Epithelial cell of esophagus (primary cell): Measurements from ENCODE around the gene DERL3.

Source experiments
- DNase-seq: peaks from one replicate; pipeline ENCODE4 v3.0.0; 2010; ENCODE audit warnings: low read depth
- H3K4me3 ChIP-seq: 2 replicates; pipeline ENCODE4 v1.5.1; 2011; ENCODE audit warnings: mild to moderate bottlenecking, low read length, control low read depth
- CTCF ChIP-seq: IDR thresholded peaks from 2 replicates; pipeline ENCODE4 v1.5.1; 2011; ENCODE audit warnings: low read depth, mild to moderate bottlenecking, low read length, control low read depth, inconsistent platforms; ENCODE audit not compliant: insufficient read depth; ENCODE audit errors: missing control alignments

Gene DERL3

DNA sequence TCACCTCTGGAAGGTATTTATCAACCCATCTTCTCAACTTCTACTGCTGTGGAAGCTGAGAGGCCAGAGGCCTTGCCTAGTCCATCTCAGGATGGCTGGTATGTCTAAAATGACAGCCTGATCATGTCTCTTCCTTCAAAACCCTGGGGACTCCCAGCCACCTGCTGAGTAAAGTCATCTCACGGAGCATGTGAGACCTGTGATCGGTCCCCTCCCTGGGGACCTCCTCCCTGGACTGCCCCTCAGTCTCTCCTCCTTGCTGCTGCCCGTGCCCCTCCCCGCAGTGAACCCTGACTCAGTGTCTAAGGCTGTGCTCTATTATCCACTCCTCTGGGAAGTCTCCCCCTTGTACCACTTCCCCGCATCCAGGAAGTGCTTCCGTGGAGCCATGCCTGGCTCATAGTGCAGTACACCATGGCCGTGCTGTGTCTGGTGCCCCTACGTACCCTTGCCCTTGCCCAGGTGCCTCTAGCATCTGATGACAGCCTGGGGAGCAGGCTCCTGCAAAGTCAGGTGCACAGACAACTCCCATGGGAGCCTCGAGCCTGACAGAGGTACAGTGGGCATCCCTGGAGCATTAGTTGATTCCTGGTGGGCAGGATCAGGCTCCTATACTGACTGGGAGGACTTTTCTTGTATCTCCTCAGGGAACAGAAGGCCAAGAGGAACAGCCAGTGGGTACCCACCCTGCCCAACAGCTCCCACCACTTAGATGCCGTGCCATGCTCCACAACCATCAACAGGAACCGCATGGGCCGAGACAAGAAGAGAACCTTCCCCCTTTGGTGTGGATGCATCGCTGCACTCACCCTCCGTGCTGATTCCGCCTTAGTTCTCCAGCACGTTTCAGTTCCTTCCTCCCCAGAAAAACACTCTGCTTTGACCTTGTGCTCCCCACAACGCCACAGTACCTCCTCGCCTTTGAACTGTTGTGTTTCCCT lies 38.2 kb downstream of the DERL3 start:
- no peak for DNase-seq
- TF ChIP-seq CTCF, result no peak
- H3K4me3 ChIP-seq, result no peak overlapping the region

- no peak for DNase-seq
- no peak for TF ChIP-seq CTCF
- no peak overlapping the region for H3K4me3 ChIP-seq
Observed at GRCh38 chr22:23796461-23796860, 42.3 kb downstream of the DERL3 start.

DNA sequence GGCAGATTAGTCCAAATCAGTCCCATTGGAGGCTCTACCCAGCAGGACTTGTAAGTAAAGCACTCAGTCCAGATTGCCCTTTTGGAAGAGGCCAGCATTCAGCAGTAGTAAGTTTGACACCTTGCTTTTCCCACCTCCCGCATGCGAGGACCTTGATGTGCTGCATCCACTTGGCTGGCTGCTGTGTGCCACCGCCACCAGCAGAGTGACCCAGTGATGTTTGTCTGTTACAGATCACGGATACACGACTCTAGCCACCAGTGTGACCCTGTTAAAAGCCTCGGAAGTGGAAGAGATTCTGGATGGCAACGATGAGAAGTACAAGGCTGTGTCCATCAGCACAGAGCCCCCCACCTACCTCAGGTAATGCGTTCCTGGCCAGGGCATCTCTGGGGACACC lies 45.5 kb downstream of the DERL3 start:
- no peak for TF ChIP-seq CTCF
- no peak for DNase-seq
- no peak overlapping the region for H3K4me3 ChIP-seq

DNA sequence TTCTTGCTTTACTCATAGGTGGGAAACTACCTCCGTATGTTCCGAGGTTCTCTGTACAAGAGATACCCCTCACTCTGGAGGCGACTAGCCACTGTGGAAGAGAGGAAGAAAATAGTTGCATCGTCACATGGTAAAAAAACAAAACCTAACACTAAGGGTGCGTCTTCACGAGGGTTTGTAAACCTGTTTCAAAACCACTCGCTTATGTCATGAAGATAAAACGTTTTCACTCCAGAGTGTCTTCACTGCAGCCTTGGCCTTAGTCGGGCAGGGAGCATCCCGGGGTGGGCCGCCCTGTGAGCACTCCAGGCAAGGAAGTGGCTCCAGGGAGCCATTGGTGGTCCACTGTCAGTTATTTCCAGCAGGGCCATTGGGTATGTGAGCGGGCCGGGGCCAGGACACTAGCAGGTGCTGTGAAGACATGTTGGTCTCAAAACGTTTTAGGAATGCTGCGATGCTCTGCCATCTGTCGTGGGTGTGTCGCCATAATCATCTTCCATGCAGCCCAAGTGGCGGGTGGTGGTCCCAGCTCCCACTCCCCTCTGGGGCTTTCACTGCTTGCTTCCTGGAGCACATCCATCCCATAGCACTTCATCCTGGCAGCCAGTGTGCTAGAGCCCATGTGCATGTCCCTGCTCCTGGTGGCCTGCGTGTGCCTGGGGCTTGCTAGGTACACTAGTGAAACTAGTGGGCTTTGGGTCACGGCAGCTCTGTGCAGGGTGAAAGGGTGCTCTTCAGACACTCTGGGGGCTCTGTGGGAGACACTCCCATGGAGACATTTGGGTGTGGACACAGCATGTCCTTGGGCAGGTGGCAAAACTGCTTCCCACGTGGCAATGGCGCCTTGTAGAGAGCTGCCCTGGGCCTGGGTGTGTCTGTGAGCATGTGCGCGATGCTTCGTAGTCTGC lies 46.8 kb downstream of the DERL3 start:
- H3K4me3 ChIP-seq, result no peak overlapping the region
- DNase-seq, result no peak
- TF ChIP-seq CTCF, result no peak

DNA sequence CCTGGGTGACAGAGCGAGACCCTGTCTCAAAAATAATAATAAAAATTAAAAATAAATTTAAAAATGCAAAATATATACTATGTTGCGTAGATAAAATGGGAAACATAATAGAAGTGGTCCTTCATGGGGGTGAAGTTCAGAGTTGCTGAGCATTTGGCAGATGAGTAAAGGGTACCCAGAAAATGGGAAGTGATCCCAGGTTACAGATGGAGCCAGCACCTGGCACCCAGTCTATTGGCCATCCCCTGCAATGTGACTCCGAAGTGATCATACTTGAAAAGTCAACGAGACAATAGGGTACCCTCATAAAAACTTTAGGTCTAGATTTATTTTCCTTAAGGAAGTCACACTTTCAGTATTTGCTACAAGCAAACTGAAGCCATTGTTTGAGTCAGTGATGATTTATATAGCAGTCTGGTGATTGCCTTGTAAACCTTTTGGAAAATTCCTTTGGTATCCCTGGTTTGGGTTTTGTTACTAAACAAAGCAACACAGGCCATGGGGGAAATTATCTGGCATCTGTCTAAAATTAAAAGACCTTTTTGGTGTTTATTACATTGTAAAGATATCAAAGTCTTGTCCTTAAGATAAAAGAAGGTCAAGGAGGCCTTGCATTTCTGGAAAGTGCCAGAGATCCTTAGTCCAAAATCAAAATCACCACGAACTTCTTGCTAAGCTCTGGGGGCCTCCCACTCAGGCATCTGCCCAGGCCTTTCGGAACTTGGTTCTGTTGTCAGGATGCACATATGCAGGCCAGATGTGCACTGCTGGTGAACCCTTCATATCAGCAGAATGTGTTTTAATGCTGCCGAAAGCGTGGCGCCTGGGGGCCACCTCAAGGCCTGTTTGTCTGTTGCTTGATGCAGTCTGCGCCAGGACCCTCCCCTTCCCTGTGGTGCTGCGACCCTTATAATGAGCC lies 47.7 kb downstream of the DERL3 start:
- TF ChIP-seq CTCF, result no peak
- no peak for DNase-seq
- H3K4me3 ChIP-seq, result no peak overlapping the region

DNA sequence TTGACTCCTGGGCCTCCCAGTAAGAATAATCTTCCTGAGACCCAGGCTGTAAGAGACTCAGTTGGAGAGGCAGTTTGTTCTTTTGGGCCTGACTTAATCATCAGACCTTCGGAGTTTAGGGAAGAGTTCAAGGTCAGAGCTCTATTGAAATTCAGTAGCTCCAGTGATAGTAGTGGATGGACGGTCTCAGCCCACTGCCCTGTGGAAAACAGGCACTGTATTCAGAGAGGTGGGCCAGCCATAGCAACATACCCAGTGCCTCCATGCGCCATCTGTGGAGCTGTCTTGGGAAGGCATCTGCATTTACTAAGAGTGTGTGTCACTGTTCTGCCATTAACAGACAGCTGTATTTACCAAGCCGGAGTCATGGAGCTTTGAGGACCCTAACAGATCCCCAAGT lies 49.2 kb downstream of the DERL3 start:
- no peak overlapping the region for H3K4me3 ChIP-seq
- no peak for TF ChIP-seq CTCF
- no peak for DNase-seq
